Progenitor cell of endocrine pancreas (in vitro differentiated cells): ENCODE results near the gene SLC24A4. TPM values are rescaled to one million over a fixed set of nuclear protein-coding genes. Genes with fewer than 3 reads are reported as not detected.

ENCODE experiments used
- DNase-seq: peaks from one replicate; pipeline ENCODE4 v3.0.0; 2021; ENCODE audit warnings: low spot score; ENCODE audit not compliant: unreplicated experiment
- H3K27ac Mint-ChIP-seq: 2 replicates; pipeline ENCODE4 v1.8.0; 2021; ENCODE audit warnings: mild to moderate bottlenecking, moderate library complexity, mixed read lengths
- H3K27me3 Mint-ChIP-seq: 2 replicates; pipeline ENCODE4 v1.8.0; 2021; ENCODE audit warnings: mixed read lengths
- H3K36me3 Mint-ChIP-seq: 2 replicates; pipeline ENCODE4 v1.8.0; 2022; ENCODE audit warnings: mixed read lengths; ENCODE audit not compliant: insufficient read depth
- H3K4me1 Mint-ChIP-seq: 2 replicates; pipeline ENCODE4 v1.8.0; 2021; ENCODE audit warnings: low read depth, mixed read lengths
- H3K4me3 Mint-ChIP-seq: 2 replicates; pipeline ENCODE4 v1.8.0; 2021; ENCODE audit warnings: low read depth, mild to moderate bottlenecking, moderate library complexity, mixed read lengths
- H3K9me3 Mint-ChIP-seq: 2 replicates; pipeline ENCODE4 v1.8.0; 2021; ENCODE audit warnings: low read depth, mixed read lengths
- total RNA-seq: library from RNA; stranded (reverse); gene quantifications from 2 replicates; pipeline ENCODE4 v1.2.1, GENCODE V29; 2021
- TF ChIP-seq, protein P1 (sequence below): fragments of 200-600 bp; sonication (generic); IDR thresholded peaks from one replicate; pipeline ENCODE4 v1.5.0; 2021; ENCODE audit warnings: antibody characterized with exemption, mild to moderate bottlenecking; ENCODE audit not compliant: unreplicated experiment

The SLC24A4 gene
- total RNA-seq, 1 donor from 2014 or later: not detected

GRCh38 chr14:92325835-92326234 is 2.9 kb downstream of the SLC24A4 start:
- no peak overlapping the region for H3K27ac Mint-ChIP-seq
- no peak for DNase-seq
- no peaks in the 10 kb centered on the region for H3K9me3 Mint-ChIP-seq
- H3K4me1 Mint-ChIP-seq: peaks cover 4% of the 10 kb centered on the region
- H3K4me3 Mint-ChIP-seq: no peak overlapping the region
- no peaks in the 10 kb centered on the region for H3K36me3 Mint-ChIP-seq
- TF ChIP-seq, protein P1, sequence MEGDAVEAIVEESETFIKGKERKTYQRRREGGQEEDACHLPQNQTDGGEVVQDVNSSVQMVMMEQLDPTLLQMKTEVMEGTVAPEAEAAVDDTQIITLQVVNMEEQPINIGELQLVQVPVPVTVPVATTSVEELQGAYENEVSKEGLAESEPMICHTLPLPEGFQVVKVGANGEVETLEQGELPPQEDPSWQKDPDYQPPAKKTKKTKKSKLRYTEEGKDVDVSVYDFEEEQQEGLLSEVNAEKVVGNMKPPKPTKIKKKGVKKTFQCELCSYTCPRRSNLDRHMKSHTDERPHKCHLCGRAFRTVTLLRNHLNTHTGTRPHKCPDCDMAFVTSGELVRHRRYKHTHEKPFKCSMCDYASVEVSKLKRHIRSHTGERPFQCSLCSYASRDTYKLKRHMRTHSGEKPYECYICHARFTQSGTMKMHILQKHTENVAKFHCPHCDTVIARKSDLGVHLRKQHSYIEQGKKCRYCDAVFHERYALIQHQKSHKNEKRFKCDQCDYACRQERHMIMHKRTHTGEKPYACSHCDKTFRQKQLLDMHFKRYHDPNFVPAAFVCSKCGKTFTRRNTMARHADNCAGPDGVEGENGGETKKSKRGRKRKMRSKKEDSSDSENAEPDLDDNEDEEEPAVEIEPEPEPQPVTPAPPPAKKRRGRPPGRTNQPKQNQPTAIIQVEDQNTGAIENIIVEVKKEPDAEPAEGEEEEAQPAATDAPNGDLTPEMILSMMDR: no peak
- peaks cover 85% of the 10 kb centered on the region for H3K27me3 Mint-ChIP-seq

- no peak overlapping the region for H3K4me3 Mint-ChIP-seq
- H3K4me1 Mint-ChIP-seq: peaks cover 2% of the 10 kb centered on the region
- H3K9me3 Mint-ChIP-seq: no peaks in the 10 kb centered on the region
- TF ChIP-seq, protein P1: no peak
- no peak for DNase-seq
- H3K27ac Mint-ChIP-seq: no peak overlapping the region
- H3K36me3 Mint-ChIP-seq: no peaks in the 10 kb centered on the region
- H3K27me3 Mint-ChIP-seq: peaks cover 69% of the 10 kb centered on the region
These were observed 5.8 kb downstream of the SLC24A4 start for GRCh38 chr14:92328664-92329255.

- Mint-ChIP-seq H3K4me1 (peaks cover 1% of the 10 kb centered on the region), H3K36me3 (no peaks in the 10 kb centered on the region), H3K27ac (no peak overlapping the region), H3K9me3 (no peaks in the 10 kb centered on the region), H3K27me3 (peaks cover 64% of the 10 kb centered on the region), H3K4me3 (no peak overlapping the region)
- TF ChIP-seq, protein P1: no peak
- DNase-seq: no peak
These were observed 11.1 kb downstream of the SLC24A4 start for GRCh38 chr14:92334050-92334449.

DNA sequence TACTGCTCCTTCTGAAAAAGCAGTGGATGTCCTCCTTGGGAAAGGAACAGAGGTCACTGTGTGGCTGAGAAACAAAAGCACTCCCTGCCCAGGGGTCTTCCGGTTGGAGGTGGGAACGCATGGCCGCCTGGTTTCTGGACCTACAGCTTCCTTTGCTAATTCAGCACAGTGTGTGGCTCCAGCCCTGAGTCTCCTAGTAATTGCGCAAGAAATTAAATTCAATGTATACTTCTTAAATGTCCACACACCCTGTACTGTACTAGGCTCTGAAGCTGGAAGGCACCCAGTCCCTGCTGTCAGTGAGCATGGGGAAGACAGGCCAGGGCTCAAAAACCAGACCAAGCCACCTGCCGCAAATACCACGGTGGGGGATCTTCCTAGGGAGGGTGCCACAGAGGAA is 13.4 kb downstream of the SLC24A4 start:
- Mint-ChIP-seq H3K4me3 (no peak overlapping the region), H3K36me3 (no peaks in the 10 kb centered on the region), H3K4me1 (peaks cover 1% of the 10 kb centered on the region), H3K27me3 (peaks cover 79% of the 10 kb centered on the region), H3K27ac (no peak overlapping the region), H3K9me3 (no peaks in the 10 kb centered on the region)
- DNase-seq: no peak
- TF ChIP-seq, protein P1: no peak

DNA sequence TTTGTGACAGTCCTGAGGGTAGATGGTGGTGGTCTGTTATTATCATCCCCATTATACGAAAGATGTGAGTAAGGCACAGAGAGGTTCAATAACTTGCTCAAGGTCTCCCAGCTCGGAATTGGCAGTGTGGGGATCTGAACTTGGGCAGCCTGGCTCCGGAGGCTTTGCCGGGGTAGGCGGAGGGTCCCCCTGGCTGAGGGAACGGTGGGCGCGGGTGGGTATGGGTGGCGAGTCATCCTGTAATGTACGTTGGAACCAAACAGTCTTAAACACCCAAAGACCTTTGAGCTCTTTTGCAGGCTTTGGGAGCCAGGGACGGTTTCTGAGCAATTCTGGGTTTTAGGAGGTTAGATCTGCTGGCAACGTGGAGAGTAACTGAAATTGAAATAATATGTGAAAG is 16.5 kb downstream of the SLC24A4 start:
- Mint-ChIP-seq H3K27me3 (peaks cover 89% of the 10 kb centered on the region), H3K27ac (no peak overlapping the region), H3K36me3 (no peaks in the 10 kb centered on the region), H3K4me1 (peaks cover 1% of the 10 kb centered on the region), H3K9me3 (peaks cover 5% of the 10 kb centered on the region), H3K4me3 (no peak overlapping the region)
- TF ChIP-seq, protein P1: no peak
- DNase-seq: no peak
